ENCODE measurements around the gene ARMC5.

ARMC5 gene

GRCh38 chr16:31465788-31466370, 6.6 kb downstream of the ARMC5 start:
- TF ChIP-seq, protein P1, sequence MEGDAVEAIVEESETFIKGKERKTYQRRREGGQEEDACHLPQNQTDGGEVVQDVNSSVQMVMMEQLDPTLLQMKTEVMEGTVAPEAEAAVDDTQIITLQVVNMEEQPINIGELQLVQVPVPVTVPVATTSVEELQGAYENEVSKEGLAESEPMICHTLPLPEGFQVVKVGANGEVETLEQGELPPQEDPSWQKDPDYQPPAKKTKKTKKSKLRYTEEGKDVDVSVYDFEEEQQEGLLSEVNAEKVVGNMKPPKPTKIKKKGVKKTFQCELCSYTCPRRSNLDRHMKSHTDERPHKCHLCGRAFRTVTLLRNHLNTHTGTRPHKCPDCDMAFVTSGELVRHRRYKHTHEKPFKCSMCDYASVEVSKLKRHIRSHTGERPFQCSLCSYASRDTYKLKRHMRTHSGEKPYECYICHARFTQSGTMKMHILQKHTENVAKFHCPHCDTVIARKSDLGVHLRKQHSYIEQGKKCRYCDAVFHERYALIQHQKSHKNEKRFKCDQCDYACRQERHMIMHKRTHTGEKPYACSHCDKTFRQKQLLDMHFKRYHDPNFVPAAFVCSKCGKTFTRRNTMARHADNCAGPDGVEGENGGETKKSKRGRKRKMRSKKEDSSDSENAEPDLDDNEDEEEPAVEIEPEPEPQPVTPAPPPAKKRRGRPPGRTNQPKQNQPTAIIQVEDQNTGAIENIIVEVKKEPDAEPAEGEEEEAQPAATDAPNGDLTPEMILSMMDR (conservative IDR thresholded peaks at IDR 0.05): no peak
- H3K27ac ChIP-seq: no peak overlapping the region

- TF ChIP-seq, protein P1 (conservative IDR thresholded peaks at IDR 0.05): no peak
- H3K27ac ChIP-seq: no peak overlapping the region
Measured at GRCh38 chr16:31466381-31466841, 7.1 kb downstream of the ARMC5 start.

- no peak overlapping the region for H3K27ac ChIP-seq
- TF ChIP-seq, protein P1 (conservative IDR thresholded peaks at IDR 0.05): no peak
Measured at GRCh38 chr16:31467151-31467773, 8.0 kb downstream of the ARMC5 start.

- H3K27ac ChIP-seq: no peak overlapping the region
- TF ChIP-seq, protein P1 (conservative IDR thresholded peaks at IDR 0.05): no peak
Measured at GRCh38 chr16:31467858-31468257, 8.6 kb downstream of the ARMC5 start.

DNA sequence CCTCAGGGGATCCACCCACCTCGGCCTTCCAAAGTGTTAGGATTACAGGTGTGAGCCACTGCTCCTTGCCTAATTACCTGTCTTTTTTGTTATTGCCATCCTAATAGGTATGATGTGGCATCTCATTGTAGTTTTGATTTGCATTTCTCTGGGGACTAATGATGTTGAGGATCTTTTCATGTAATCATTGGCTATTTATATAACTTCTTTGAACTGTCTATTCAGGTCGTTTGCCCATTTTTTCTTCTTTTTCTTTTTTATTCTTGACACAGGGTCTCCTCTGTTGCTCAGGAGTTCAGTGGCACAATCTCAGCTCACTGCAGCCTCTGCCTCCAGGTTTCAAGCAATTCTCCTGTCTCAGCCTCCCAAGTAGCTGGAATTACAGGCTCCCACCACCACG, 11.3 kb downstream of the ARMC5 start:
- H3K27ac ChIP-seq: no peak overlapping the region
- TF ChIP-seq, protein P1 (conservative IDR thresholded peaks at IDR 0.05): no peak

- no peak overlapping the region for H3K27ac ChIP-seq
- TF ChIP-seq, protein P1 (conservative IDR thresholded peaks at IDR 0.05): no peak
Measured at GRCh38 chr16:31471241-31471874, 12.1 kb downstream of the ARMC5 start.

DNA sequence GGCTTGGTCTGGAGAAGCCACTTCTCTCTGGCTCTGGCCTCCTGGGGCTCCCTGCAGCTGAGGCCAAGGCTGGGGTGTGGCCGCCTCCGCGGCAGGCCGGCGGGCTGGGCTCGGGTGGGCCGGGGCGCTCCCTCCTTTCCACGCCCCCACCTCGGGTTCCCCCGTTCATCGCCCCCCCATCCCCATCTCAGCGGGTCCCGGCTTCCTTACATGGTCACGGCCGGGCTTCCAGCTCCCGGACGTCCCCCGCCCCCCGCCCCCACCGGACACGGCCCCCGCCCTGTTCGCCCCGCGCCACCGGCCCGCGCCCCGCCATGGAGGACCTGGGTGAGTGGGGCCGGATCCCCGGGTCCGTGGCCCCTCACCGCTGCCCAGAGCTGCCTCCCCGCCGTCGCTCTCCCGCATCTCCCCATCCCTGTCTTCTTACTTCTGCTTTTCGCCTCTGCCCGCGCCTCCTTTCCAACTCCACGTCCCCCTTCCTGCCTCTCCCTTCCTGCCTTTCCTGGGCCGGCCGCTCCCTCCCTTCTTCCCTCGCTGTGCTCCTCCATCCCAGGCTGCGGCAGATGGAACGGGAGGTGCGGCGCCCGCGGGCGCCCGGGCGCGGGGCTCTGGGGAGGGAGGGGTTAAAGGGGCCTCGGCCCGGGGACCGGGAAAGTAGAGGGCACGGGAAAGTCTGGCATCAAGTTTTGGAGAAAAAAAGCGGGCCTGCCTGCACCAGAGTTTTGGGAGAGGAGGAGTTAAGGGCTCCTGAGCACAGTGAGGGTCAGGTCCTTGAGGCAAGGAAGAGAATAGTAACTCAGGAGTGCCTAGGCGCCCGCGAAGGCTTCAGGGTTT, 12.8 kb downstream of the ARMC5 start, which contains the start of gene TGFB1I1:
Gene TGFB1I1, plus strand, starts transcription at position 278 of the 834 bp plus-strand sequence. Its CDS starts 37 bp downstream, at position 315.
- no peak within 1 kb of the TSS for H3K27ac ChIP-seq
- TF ChIP-seq, protein P1 (conservative IDR thresholded peaks at IDR 0.05): no peak
